IMR-90 (cell line): Measurements from ENCODE around the gene UBL5. TPM values are rescaled to one million over a fixed set of nuclear protein-coding genes. Genes with fewer than 3 reads are reported as not detected.
A peak's percentile ranks its signal among the peaks of the same experiment; 100 is the strongest.

ENCODE experiments used
- ATAC-seq: fragments of 200-7000 bp; cut with Tn5 transposase; 2 replicates; pipeline ENCODE4 v1.9.1; 2020; ENCODE audit warnings: low read depth, mild to moderate bottlenecking, moderate library complexity
- BruUV-seq: library from RNA; stranded (reverse); fragments of 400-500 nt; replicated peaks from 2 replicates; lab custom pipeline; 2021; lab: Mats Ljungman, UMichigan
- CTCF ChIA-PET: fragments of 300-600 bp; formaldehyde crosslinking; extraction: SDS; loops from one replicate; lab custom pipeline; 2021; ENCODE audit warnings: antibody characterized with exemption; lab: Yijun Ruan, JAX
- POLR2A ChIA-PET: fragments of 300-600 bp; sonication (Branson Sonifier 250); formaldehyde crosslinking; loops from one replicate; lab custom pipeline; 2022; ENCODE audit warnings: antibody characterized with exemption; ENCODE audit not compliant: unreplicated experiment; lab: Charles Lee
- DNase-seq: peaks from one replicate; pipeline ENCODE4 v3.0.0; 2013
- H2AFZ ChIP-seq: replicated peaks from 2 replicates; pipeline ENCODE3; 2013; ENCODE audit warnings: low read length, mild to moderate bottlenecking; ENCODE audit not compliant: poor library complexity
- H2AK5ac ChIP-seq: 2 replicates; pipeline ENCODE4 v1.6.1; 2013; ENCODE audit warnings: low read depth, low read length, inconsistent platforms
- H2AK9ac ChIP-seq: replicated peaks from 2 replicates; pipeline ENCODE3; 2013; ENCODE audit warnings: mild to moderate bottlenecking, low read depth, low read length, moderate library complexity; ENCODE audit not compliant: poor library complexity
- H2BK120ac ChIP-seq: 2 replicates; pipeline ENCODE4 v1.6.1; 2013; ENCODE audit warnings: low read depth, low read length, inconsistent platforms
- H2BK15ac ChIP-seq: 3 replicates; pipeline ENCODE4 v1.6.1; 2013; ENCODE audit warnings: low read depth, low read length, inconsistent platforms
- H2BK20ac ChIP-seq: 2 replicates; pipeline ENCODE4 v1.6.1; 2013; ENCODE audit warnings: low read depth, mild to moderate bottlenecking, inconsistent platforms, low read length, moderate library complexity
- H2BK5ac ChIP-seq: 2 replicates; pipeline ENCODE4 v1.6.1; 2013; ENCODE audit warnings: mild to moderate bottlenecking, low read depth, low read length, inconsistent platforms; ENCODE audit not compliant: poor library complexity, severe bottlenecking
- H3K14ac ChIP-seq: replicated peaks from 2 replicates; pipeline ENCODE4 v1.6.1; 2013; ENCODE audit warnings: low read depth, low read length, inconsistent platforms
- H3K18ac ChIP-seq: 2 replicates; pipeline ENCODE4 v1.6.1; 2013; ENCODE audit warnings: low read depth, low read length, control low read depth
- H3K23ac ChIP-seq: 2 replicates; pipeline ENCODE4 v1.6.1; 2013; ENCODE audit warnings: low read depth, low read length, inconsistent platforms
- H3K27ac ChIP-seq: 2 replicates; pipeline ENCODE4 v1.5.1; 2013; ENCODE audit warnings: mild to moderate bottlenecking, control low read depth, low read length; ENCODE audit not compliant: insufficient read depth
- H3K27me3 ChIP-seq: 2 replicates; pipeline ENCODE4 v1.6.1; 2013; ENCODE audit warnings: low read length; ENCODE audit not compliant: control insufficient read depth, insufficient read depth
- H3K36me3 ChIP-seq: 2 replicates; pipeline ENCODE4 v1.6.1; 2013; ENCODE audit warnings: low read length, mixed read lengths; ENCODE audit not compliant: control insufficient read depth, insufficient read depth
- H3K4ac ChIP-seq: 2 replicates; pipeline ENCODE4 v1.6.1; 2013; ENCODE audit warnings: low read depth, low read length, inconsistent platforms
- H3K4me1 ChIP-seq: 2 replicates; pipeline ENCODE4 v1.6.1; 2013; ENCODE audit warnings: low read length, mixed read lengths; ENCODE audit not compliant: control insufficient read depth, insufficient read depth
- H3K4me2 ChIP-seq: 2 replicates; pipeline ENCODE4 v1.6.1; 2013; ENCODE audit warnings: low read depth, mild to moderate bottlenecking, control low read depth, low read length, moderate library complexity
- H3K4me3 ChIP-seq: 2 replicates; pipeline ENCODE4 v1.5.1; 2013; ENCODE audit warnings: low read depth, mild to moderate bottlenecking, control low read depth, low read length, moderate library complexity; ENCODE audit not compliant: insufficient read depth
- H3K56ac ChIP-seq: 2 replicates; pipeline ENCODE4 v1.6.1; 2013; ENCODE audit warnings: low read length, inconsistent platforms; ENCODE audit not compliant: insufficient read depth; ENCODE audit errors: extremely low read depth
- H3K79me1 ChIP-seq, 2 experiments: 2 replicates each; pipeline ENCODE4 v1.6.1; 2013; ENCODE audit warnings: low read length in 2 of 2, inconsistent platforms in 1 of 2, low read depth in 1 of 2
- H3K9ac ChIP-seq: 2 replicates; pipeline ENCODE4 v1.6.1; 2013; ENCODE audit warnings: low read depth, low read length, control low read depth
- H3K9me1 ChIP-seq: 2 replicates; pipeline ENCODE4 v1.6.1; 2013; ENCODE audit warnings: low read length, inconsistent platforms; ENCODE audit not compliant: insufficient read depth
- H3K9me3 ChIP-seq: 2 replicates; pipeline ENCODE4 v1.6.1; 2013; ENCODE audit warnings: low read length; ENCODE audit not compliant: control insufficient read depth, insufficient read depth
- H4K20me1 ChIP-seq: 2 replicates; pipeline ENCODE4 v1.6.1; 2013; ENCODE audit warnings: low read length, inconsistent platforms; ENCODE audit not compliant: insufficient read depth
- H4K5ac ChIP-seq: 2 replicates; pipeline ENCODE4 v1.6.1; 2013; ENCODE audit warnings: mild to moderate bottlenecking, low read depth, low read length, control low read depth
- H4K8ac ChIP-seq, 2 experiments: 2 replicates each; pipeline ENCODE4 v1.6.1; 2013; ENCODE audit warnings: low read depth in 2 of 2, low read length in 2 of 2, control low read depth in 1 of 2, inconsistent platforms in 1 of 2
- H4K91ac ChIP-seq: 2 replicates; pipeline ENCODE4 v1.6.1; 2013; ENCODE audit warnings: low read depth, low read length, inconsistent platforms; ENCODE audit not compliant: insufficient read depth
- MAFK ChIP-seq: IDR thresholded peaks from 2 replicates; pipeline ENCODE4 v1.6.1; 2012; ENCODE audit warnings: low read depth, low read length, improper control_type of control experiment
- MAZ ChIP-seq: IDR thresholded peaks from 2 replicates; pipeline ENCODE4 v1.6.1; 2012; ENCODE audit warnings: low read depth, mild to moderate bottlenecking, low read length, improper control_type of control experiment, moderate library complexity, borderline replicate concordance
- MXI1 ChIP-seq: IDR thresholded peaks from 2 replicates; pipeline ENCODE4 v1.6.1; 2012; ENCODE audit warnings: low read depth, mild to moderate bottlenecking, low read length, moderate library complexity, borderline replicate concordance
- NFE2L2 ChIP-seq: fragments of 150-350 bp; IDR thresholded peaks from 2 replicates; pipeline ENCODE4 v1.6.1; 2016; ENCODE audit warnings: low read depth, mild to moderate bottlenecking, low read length
- RAD21 ChIP-seq: IDR thresholded peaks from 2 replicates; pipeline ENCODE4 v1.6.1; 2012; ENCODE audit warnings: low read length, improper control_type of control experiment
- WGBS, 2 experiments: methylation state at CpG; one replicate each; pipeline versions ENCODE4 v1.1.5 to v1.1.7; 2013; ENCODE audit warnings: missing lambda C conversion rate in 2 of 2; ENCODE audit not compliant: insufficient read length in 1 of 2; ENCODE audit errors: extremely low coverage in 2 of 2; 5-methylcytosine and 5-hydroxymethylcytosine counted together
- dilution Hi-C: fragments of 300-500 bp; cut with HindIII; formaldehyde crosslinking; loops from one replicate; pipeline ENCODE4 v1.14.3; 2018; ENCODE audit warnings: low sequenced_read_pairs; ENCODE audit not compliant: unreplicated experiment
- in situ Hi-C: fragments of 300-500 bp; cut with MboI; formaldehyde crosslinking; loops from 3 replicates; pipeline ENCODE4 v1.14.3; 2019; ENCODE audit warnings: low sequenced_read_pairs, inconsistent platforms, mixed read lengths
- intact Hi-C: fragments of 100-400 bp; cut with micrococcal nuclease; formaldehyde crosslinking; loops from 2 replicates; pipeline ENCODE4 v1.10.0; 2022
- polyA plus RNA-seq, 3 experiments: library from polyadenylated mRNA; depleted of rRNA; stranded (reverse); fragments of >200 nt; gene quantifications; 2 replicates each; pipeline ENCODE4 v1.2.3, GENCODE V29; 2012; ENCODE audit warnings: low replicate concordance in 1 of 3
- total RNA-seq: library from RNA; depleted of rRNA; stranded (reverse); fragments of >200 nt; gene quantifications from 2 replicates; pipeline ENCODE4 v1.2.3, GENCODE V29; 2012
- TF ChIP-seq, protein P1 (sequence below): conservative IDR thresholded peaks from 2 replicates; pipeline ENCODE4 v1.5.1; 2012; ENCODE audit warnings: mild to moderate bottlenecking, low read depth, low read length, improper control_type of control experiment

The UBL5 gene
- total and polyA plus RNA-seq, 2 of the 4 experiments (the other 2 are of a cell fraction), result 434 to 1,091 TPM

DNA sequence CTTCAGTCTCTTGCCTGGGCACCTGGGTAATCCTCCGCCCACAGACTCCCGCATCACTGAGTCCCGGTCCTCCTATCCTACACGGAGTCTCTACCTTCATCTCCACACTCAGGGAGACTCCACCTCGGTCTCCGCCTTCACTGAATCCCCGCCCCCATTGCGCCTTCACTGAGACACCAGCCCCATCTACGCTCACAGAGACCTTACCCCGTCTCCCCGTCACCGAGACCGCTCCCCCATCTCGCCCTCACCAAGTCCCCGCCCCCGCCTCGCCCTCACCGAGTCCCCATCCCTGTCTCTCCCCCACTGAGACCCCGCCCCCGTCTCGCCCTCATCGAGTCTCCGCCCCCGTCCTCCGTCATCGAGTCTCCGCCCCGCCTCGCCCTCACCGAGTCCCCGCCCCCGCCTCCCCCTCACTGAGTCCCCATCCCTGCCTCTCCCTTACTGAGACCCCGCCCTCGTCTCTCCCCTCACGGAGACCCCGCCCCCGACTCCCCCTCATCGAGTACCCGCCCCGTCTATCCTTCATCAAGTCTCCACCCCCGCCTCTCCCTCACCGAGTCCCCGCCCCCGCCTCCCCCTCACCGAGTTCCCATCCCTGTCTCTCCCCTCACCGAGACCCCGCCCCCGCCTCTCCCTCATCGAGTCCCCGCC, 36.0 kb upstream of the UBL5 start:
- intact Hi-C loops, result loop anchor here (2.0 to 5.0 kb wide), 2 partner anchors 384 to 655 kb away; no protein-coding TSS in a partner anchor
- DNase-seq (peak; percentile 93), ATAC-seq (peak; percentile 67)
- TF ChIP-seq RAD21 (no peak), MAFK (no peak), NFE2L2 (no peak), MAZ (0 out of 2 replicates have a peak, but pooled peaks have one; percentile 41), MXI1 (no peak)
- TF ChIP-seq, protein P1, sequence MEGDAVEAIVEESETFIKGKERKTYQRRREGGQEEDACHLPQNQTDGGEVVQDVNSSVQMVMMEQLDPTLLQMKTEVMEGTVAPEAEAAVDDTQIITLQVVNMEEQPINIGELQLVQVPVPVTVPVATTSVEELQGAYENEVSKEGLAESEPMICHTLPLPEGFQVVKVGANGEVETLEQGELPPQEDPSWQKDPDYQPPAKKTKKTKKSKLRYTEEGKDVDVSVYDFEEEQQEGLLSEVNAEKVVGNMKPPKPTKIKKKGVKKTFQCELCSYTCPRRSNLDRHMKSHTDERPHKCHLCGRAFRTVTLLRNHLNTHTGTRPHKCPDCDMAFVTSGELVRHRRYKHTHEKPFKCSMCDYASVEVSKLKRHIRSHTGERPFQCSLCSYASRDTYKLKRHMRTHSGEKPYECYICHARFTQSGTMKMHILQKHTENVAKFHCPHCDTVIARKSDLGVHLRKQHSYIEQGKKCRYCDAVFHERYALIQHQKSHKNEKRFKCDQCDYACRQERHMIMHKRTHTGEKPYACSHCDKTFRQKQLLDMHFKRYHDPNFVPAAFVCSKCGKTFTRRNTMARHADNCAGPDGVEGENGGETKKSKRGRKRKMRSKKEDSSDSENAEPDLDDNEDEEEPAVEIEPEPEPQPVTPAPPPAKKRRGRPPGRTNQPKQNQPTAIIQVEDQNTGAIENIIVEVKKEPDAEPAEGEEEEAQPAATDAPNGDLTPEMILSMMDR, result no peak
- 7% methylated on average over 5 of the region's 50 CpGs; no CpG with 5 or more reads in 1 of the 2 experiments for WGBS, 2 experiments
- Histone ChIP-seq H4K91ac (0 out of 2 replicates have a peak overlapping the region, but pooled peaks have one; percentile 40), H3K27me3 (no peaks in the 10 kb centered on the region), H3K4me2 (peak overlapping the region; percentile 96), H3K27ac (peak overlapping the region; percentile 95), H2AK5ac (no peak overlapping the region), H3K36me3 (no peaks in the 10 kb centered on the region), H2AFZ (peak overlapping the region; percentile 99), H3K23ac (peak overlapping the region; percentile 16; the same call in 1 of the 2 replicates), H4K20me1 (no peaks in the 10 kb centered on the region), H3K9me3 (no peaks in the 10 kb centered on the region), H2BK20ac (no peak overlapping the region), H3K9ac (peak overlapping the region; percentile 93), H2BK5ac (peak overlapping the region; percentile 93), H3K4ac (peak overlapping the region; percentile 76), H3K4me1 (peaks cover 3% of the 10 kb centered on the region), H3K56ac (no peak overlapping the region), H3K4me3 (peak overlapping the region; percentile 98), H4K5ac (peak overlapping the region; percentile 30), H4K8ac (peak overlapping the region; percentile 64 to 88; a peak in 3 of 4 replicates), H3K79me1 (no peaks in the 10 kb centered on the region), H2AK9ac (no peak overlapping the region), H3K14ac (peak overlapping the region; percentile 90), H2BK15ac (peak overlapping the region; percentile 20; the same call in 1 of the 3 replicates), H3K9me1 (no peaks in the 10 kb centered on the region), H2BK120ac (peak overlapping the region; percentile 58; the same call in 1 of the 2 replicates), H3K18ac (peak overlapping the region; percentile 97)
- CTCF ChIA-PET, result no interaction called here
- in situ Hi-C loops, result loop anchor here (5.0 to 10.0 kb wide), 4 partner anchors 164 to 657 kb away; partner anchors contain the start of gene ZNF559
- BruUV-seq, result no TSS peak
- POLR2A ChIA-PET, result no interaction called here
- dilution Hi-C loops, result loop anchor here (10.0 kb wide), 1 partner anchor 167 kb away; the partner anchor contains the start of gene ZNF561
